Spinal cord (tissue), 10 donors: ENCODE data around the gene RNF123. TPM values are rescaled to one million over a fixed set of nuclear protein-coding genes. Genes with fewer than 3 reads are reported as not detected.

Experiments
- DNase-seq, 6 donors: peaks; one replicate each; pipeline versions ENCODE4 v3.0.0 to v3.0.0-alpha.2; 2013 to 2015; ENCODE audit warnings: low spot score in 6 of 6, low read depth in 4 of 6
- H3K27ac ChIP-seq: one replicate; pipeline ENCODE4 v1.5.1; 2013; ENCODE audit warnings: low read depth, low read length, control low read depth
- H3K27me3 ChIP-seq: one replicate; pipeline ENCODE4 v1.6.1; 2013; ENCODE audit warnings: low read length; ENCODE audit not compliant: control insufficient read depth, insufficient read depth
- H3K36me3 ChIP-seq: one replicate; pipeline ENCODE4 v1.6.1; 2013; ENCODE audit warnings: low read length; ENCODE audit not compliant: control insufficient read depth, insufficient read depth
- H3K4me1 ChIP-seq: one replicate; pipeline ENCODE4 v1.6.1; 2013; ENCODE audit warnings: low read length; ENCODE audit not compliant: control insufficient read depth, insufficient read depth
- H3K4me3 ChIP-seq: one replicate; pipeline ENCODE4 v1.5.1; 2013; ENCODE audit warnings: low read depth, low read length, control low read depth
- H3K9me3 ChIP-seq: one replicate; pipeline ENCODE4 v1.6.1; 2013; ENCODE audit warnings: low read length; ENCODE audit not compliant: control insufficient read depth, insufficient read depth
- WGBS: methylation state at CpG from one replicate; pipeline ENCODE4 v1.1.5; 2013; ENCODE audit warnings: missing lambda C conversion rate; ENCODE audit not compliant: insufficient coverage; 5-methylcytosine and 5-hydroxymethylcytosine counted together
- polyA plus RNA-seq, 2 donors: library from polyadenylated mRNA; unstranded; fragments of 120-200 nt; gene quantifications; one replicate each; pipeline ENCODE4 v1.2.1, GENCODE V29; 2013; ENCODE audit not compliant: insufficient read length in 2 of 2
- total RNA-seq, 2 donors: library from RNA; depleted of rRNA in 1 of 2; stranded (reverse); fragments of 120-200 nt in 1 of 2; fragments of >200 nt in 1 of 2; gene quantifications; one replicate each; pipeline versions ENCODE4 v1.2.3 to v1.2.4, GENCODE V29; 2013 to 2014
- donor health status: healthy.

The RNF123 gene
- total and polyA plus RNA-seq, 4 donors = 24.8 to 55.9 (median 36.0) TPM

DNA sequence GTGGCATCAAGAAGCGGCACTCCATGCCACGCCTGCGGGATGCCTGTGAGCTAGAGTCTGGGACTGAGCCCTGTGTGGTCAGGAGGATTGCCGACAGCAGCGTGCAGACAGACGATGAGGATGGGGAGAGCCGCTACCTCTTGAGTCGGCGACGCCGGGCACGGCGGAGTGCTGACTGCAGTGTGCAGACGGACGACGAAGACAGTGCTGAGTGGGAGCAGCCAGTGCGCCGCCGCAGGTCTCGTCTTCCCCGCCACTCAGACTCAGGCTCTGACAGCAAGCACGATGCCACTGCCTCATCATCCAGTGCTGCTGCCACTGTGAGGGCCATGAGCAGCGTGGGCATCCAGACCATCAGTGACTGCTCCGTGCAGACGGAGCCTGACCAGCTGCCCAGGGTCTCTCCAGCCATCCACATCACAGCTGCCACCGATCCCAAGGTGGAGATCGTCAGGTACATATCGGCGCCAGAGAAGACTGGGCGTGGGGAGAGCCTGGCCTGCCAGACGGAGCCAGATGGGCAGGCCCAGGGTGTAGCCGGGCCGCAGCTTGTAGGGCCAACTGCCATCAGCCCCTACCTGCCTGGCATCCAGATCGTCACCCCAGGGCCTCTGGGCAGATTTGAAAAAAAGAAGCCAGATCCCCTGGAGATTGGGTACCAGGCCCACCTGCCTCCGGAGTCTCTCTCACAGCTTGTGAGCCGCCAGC is 32.0 kb upstream of the RNF123 start:
- no peak overlapping the region for H3K4me3 ChIP-seq
- DNase-seq = no peak
- peaks cover 20% of the 10 kb centered on the region for H3K4me1 ChIP-seq
- no peaks in the 10 kb centered on the region for H3K27me3 ChIP-seq
- peaks cover 90% of the 10 kb centered on the region for H3K36me3 ChIP-seq
- H3K27ac ChIP-seq = no peak overlapping the region
- WGBS = 94% methylated on average over 36 of the region's 36 CpGs
- H3K9me3 ChIP-seq = no peaks in the 10 kb centered on the region

GRCh38 chr3:49658711-49659110 is 30.6 kb upstream of the RNF123 start:
- peak in 5 of 6 donors; percentile 35 to 69 (median 35) for DNase-seq
- 42% methylated on average over 1 of the region's 2 CpGs for WGBS
- Histone ChIP-seq H3K36me3 (peaks cover 90% of the 10 kb centered on the region), H3K27ac (no peak overlapping the region), H3K4me1 (peaks cover 20% of the 10 kb centered on the region), H3K27me3 (no peaks in the 10 kb centered on the region), H3K9me3 (no peaks in the 10 kb centered on the region), H3K4me3 (no peak overlapping the region)

GRCh38 chr3:49659756-49660155 is 29.6 kb upstream of the RNF123 start:
- no peaks in the 10 kb centered on the region for H3K27me3 ChIP-seq
- 86% methylated on average over 4 of the region's 4 CpGs for WGBS
- H3K9me3 ChIP-seq = no peaks in the 10 kb centered on the region
- DNase-seq = no peak
- no peak overlapping the region for H3K4me3 ChIP-seq
- H3K27ac ChIP-seq = no peak overlapping the region
- peaks cover 26% of the 10 kb centered on the region for H3K4me1 ChIP-seq
- peaks cover 90% of the 10 kb centered on the region for H3K36me3 ChIP-seq

DNA sequence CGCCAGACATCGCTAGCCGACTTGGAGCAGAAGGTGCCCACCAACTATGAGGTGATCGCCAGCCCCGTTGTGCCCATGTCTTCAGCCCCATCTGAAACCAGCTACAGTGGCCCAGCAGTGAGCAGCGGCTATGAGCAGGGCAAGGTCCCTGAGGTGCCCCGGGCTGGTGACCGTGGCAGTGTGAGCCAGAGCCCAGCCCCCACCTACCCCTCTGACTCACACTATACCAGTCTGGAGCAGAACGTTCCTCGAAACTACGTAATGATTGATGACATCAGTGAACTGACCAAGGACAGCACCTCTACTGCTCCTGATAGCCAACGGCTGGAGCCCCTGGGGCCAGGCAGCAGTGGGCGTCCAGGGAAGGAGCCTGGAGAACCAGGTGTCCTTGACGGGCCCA is 28.1 kb upstream of the RNF123 start:
- H3K4me3 ChIP-seq = no peak overlapping the region
- no peaks in the 10 kb centered on the region for H3K27me3 ChIP-seq
- WGBS = 92% methylated on average over 14 of the region's 14 CpGs
- no peak for DNase-seq
- H3K36me3 ChIP-seq = peaks cover 88% of the 10 kb centered on the region
- H3K27ac ChIP-seq = no peak overlapping the region
- H3K4me1 ChIP-seq = peaks cover 32% of the 10 kb centered on the region
- H3K9me3 ChIP-seq = no peaks in the 10 kb centered on the region

DNA sequence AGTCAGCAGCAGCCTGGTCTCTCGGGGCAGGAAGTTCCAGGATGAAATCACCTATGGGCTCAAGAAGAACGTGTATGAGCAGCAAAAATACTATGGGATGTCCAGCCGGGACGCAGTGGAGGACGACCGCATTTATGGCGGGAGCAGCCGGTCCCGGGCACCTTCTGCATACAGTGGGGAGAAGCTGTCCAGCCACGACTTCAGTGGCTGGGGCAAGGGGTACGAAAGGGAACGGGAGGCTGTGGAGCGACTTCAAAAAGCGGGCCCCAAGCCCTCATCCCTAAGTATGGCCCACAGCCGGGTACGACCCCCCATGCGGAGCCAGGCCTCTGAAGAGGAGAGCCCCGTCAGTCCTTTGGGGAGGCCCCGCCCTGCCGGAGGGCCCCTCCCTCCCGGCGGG is 27.3 kb upstream of the RNF123 start:
- WGBS = 89% methylated on average over 22 of the region's 22 CpGs
- Histone ChIP-seq H3K4me1 (peaks cover 37% of the 10 kb centered on the region), H3K27me3 (no peaks in the 10 kb centered on the region), H3K4me3 (no peak overlapping the region), H3K27ac (no peak overlapping the region), H3K9me3 (no peaks in the 10 kb centered on the region), H3K36me3 (peaks cover 85% of the 10 kb centered on the region)
- DNase-seq = no peak

DNA sequence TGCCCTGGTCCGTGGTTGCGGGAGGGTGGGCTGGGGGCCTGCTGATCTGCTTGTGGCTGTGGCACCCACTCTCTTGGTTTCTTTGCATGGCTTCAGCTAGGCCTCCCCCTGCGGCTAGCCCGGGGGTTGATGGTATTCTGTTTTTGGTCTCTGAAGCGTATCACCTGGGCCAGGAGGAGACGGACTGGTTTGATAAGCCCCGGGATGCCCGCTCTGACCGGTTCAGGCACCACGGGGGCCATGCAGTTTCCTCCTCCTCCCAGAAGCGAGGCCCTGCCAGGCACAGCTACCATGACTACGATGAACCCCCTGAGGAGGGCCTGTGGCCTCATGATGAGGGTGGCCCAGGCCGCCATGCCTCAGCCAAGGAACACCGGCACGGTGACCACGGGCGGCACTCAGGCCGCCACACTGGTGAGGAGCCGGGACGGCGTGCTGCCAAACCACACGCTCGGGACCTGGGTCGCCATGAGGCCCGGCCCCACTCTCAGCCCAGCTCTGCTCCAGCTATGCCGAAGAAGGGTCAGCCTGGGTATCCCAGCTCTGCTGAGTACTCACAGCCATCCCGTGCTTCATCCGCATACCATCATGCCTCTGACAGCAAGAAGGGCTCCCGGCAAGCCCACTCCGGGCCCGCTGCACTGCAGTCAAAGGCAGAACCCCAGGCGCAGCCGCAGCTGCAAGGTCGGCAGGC is 26.5 kb upstream of the RNF123 start:
- Histone ChIP-seq H3K36me3 (peaks cover 84% of the 10 kb centered on the region), H3K4me3 (no peak overlapping the region), H3K9me3 (no peaks in the 10 kb centered on the region), H3K27ac (no peak overlapping the region), H3K27me3 (no peaks in the 10 kb centered on the region), H3K4me1 (peaks cover 36% of the 10 kb centered on the region)
- 94% methylated on average over 31 of the region's 34 CpGs for WGBS
- DNase-seq = no peak

DNA sequence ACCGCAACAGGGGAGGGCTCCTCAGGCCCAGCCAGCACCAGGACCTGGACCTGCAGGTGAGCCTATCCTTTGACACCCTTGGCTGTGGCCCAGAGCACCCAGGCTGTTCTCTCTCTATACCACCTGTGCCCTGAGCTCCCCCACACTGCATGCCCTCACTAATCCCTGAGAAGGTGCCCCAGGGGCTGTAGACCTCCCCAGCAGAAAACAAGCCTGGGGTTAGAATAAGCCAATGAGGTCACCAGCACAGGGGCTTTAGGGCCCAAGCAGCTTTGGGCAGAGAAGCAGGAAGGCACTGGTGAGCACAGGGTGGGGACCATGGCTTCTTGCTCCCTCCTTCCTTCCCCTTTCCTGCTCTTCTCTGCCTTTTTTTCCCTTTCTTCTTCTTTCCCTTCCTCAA is 25.5 kb upstream of the RNF123 start:
- DNase-seq = no peak
- H3K4me3 ChIP-seq = no peak overlapping the region
- 100% methylated on average over 1 of the region's 1 CpG for WGBS
- peaks cover 34% of the 10 kb centered on the region for H3K4me1 ChIP-seq
- no peaks in the 10 kb centered on the region for H3K9me3 ChIP-seq
- no peaks in the 10 kb centered on the region for H3K27me3 ChIP-seq
- H3K27ac ChIP-seq = no peak overlapping the region
- H3K36me3 ChIP-seq = peaks cover 85% of the 10 kb centered on the region

DNA sequence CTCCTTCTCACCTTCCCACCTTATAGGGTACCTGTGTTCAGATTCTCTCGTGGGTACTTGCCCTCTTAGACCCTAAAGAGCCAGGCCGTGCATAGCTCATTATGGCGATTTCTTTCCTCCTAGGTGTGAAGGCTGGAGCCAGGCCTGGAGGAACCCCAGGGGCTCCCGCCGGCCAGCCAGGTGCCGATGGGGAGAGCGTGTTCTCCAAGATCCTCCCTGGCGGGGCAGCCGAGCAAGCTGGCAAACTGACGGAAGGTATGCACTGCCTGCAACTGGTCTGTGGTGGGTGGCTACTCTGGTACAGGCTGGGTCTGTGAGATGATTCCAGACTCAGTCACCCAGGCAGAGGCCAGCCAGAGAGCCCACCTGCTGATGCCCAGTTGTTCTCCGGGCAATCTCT is 25.1 kb upstream of the RNF123 start:
- H3K9me3 ChIP-seq = no peaks in the 10 kb centered on the region
- no peak overlapping the region for H3K27ac ChIP-seq
- H3K4me1 ChIP-seq = peaks cover 30% of the 10 kb centered on the region
- WGBS = 88% methylated on average over 11 of the region's 11 CpGs
- H3K4me3 ChIP-seq = no peak overlapping the region
- no peak for DNase-seq
- peaks cover 89% of the 10 kb centered on the region for H3K36me3 ChIP-seq
- no peaks in the 10 kb centered on the region for H3K27me3 ChIP-seq

DNA sequence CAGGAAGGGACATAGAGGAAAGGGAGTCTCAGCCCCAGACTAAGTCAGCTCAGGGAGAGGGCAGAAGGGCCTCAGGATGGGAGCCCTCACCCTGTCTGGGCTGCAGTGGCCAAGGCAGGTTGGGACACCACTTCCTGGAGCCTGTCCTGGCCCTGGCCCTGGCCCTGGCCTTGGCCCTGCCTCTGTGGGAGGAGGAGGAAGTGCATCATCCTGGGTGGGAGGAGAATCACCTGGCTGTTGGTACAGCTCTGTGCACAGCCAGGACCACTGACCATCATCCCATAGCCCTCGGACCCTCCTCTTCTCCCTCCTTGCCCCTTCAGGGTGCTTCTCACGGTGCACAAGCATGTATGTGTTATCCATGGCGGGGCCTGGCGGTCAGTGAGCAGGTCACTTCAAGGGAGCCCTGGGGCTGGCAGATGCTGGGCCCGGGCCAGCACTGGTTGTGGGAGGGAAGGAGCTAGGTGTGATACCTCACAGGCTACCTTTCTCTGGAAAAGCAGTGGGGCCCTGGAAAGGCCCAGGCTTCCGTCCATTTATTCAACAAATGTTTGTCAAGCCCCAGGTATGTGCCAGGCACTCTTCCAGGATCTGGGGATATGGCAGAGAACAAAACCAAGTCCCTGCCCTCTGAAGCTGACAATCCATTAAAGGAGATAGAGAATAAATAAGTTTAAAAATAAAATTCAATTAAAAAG is 23.4 kb upstream of the RNF123 start:
- H3K4me1 ChIP-seq = peaks cover 30% of the 10 kb centered on the region
- no peaks in the 10 kb centered on the region for H3K9me3 ChIP-seq
- no peak overlapping the region for H3K27ac ChIP-seq
- no peaks in the 10 kb centered on the region for H3K27me3 ChIP-seq
- WGBS = 91% methylated on average over 5 of the region's 6 CpGs
- no peak for DNase-seq
- peaks cover 90% of the 10 kb centered on the region for H3K36me3 ChIP-seq
- H3K4me3 ChIP-seq = no peak overlapping the region
